Choroid plexus epithelial cell (primary cell): ENCODE data around the gene PBX1.
A peak's percentile ranks its signal among the peaks of the same experiment; 100 is the strongest.

Source experiments
- DNase-seq: peaks from one replicate; pipeline ENCODE4 v3.0.0-alpha.2; 2010; ENCODE audit warnings: low read depth
- H3K4me3 ChIP-seq: 2 replicates; pipeline ENCODE4 v1.5.1; 2011; ENCODE audit warnings: low read depth, mild to moderate bottlenecking, control low read depth, low read length, moderate library complexity
- CTCF ChIP-seq: conservative IDR thresholded peaks from 2 replicates; pipeline ENCODE4 v1.5.1; 2011; ENCODE audit warnings: low read depth, mild to moderate bottlenecking, control low read depth, inconsistent platforms, low read length, moderate library complexity

The PBX1 gene

GRCh38 chr1:164735315-164736052, 176.5 kb downstream of the PBX1 start:
- no peak for TF ChIP-seq CTCF
- H3K4me3 ChIP-seq: no peak overlapping the region
- DNase-seq: peak; percentile 72

GRCh38 chr1:164736137-164736536, 177.2 kb downstream of the PBX1 start:
- H3K4me3 ChIP-seq: no peak overlapping the region
- DNase-seq: no peak
- TF ChIP-seq CTCF: no peak

- no peak for TF ChIP-seq CTCF
- no peak overlapping the region for H3K4me3 ChIP-seq
- no peak for DNase-seq
Observed at GRCh38 chr1:164739189-164739588, 180.2 kb downstream of the PBX1 start.

DNA sequence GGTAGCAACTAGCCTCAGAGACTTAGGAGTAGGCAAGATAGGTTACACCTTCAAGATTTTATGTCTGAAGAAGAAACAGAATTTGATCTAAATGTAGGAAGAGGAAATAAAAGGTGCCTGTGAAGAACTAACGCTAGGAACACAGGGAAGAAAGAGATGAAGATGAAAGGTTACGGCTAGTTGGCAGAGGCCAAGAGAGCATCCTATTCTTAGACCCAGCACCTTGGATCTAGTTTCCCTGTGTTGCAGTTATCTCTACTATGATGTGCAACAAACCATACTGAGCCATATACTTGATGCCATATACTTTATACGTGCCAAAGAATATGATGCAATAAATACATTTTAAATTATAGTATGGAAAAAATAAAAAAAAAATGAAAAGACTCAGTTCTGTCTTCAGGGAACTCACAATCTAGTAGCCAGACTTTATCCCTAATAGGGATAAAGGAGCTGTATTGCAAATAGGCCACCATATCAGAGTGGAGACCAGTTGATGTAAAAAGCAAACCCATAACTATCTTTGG, 181.1 kb downstream of the PBX1 start:
- TF ChIP-seq CTCF: no peak
- DNase-seq: no peak
- H3K4me3 ChIP-seq: no peak overlapping the region

DNA sequence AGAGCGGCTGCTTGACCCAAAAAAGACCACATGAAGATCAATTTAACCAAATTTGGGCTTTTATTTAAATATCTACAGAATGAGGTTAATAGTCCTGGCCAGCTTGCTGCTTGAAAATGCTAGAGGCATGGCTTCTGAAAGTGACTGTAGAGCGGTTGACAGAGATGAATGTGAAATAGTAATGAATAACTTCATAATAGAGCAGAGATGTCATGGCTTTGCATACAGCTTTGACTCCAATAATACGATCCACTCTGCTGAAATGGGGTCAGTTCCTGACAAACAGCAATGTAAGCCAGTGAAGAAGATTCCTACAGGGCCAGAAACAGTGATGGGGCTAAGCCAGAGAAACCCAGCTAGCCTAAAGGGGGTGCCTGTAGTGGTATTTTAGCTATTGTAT, 183.8 kb downstream of the PBX1 start:
- no peak overlapping the region for H3K4me3 ChIP-seq
- DNase-seq: no peak
- TF ChIP-seq CTCF: no peak

DNA sequence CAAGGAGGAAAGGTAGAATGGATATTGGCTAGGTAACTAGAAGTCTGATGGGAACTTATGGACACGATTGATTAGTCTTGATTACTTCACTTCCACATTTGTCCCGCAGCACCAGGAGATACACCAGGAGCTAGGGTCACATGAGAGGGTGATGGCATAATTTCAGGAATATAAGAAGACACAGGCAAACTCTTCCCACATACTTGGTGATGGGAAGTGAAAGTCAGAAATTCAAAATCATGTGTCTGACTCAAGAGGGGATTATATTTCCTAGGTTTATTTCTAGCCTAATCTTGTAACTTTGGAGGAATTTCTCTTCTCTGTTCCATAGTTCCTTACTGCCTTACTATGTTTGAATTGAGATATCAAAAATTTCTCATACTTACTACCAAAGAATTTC, 185.0 kb downstream of the PBX1 start:
- no peak for TF ChIP-seq CTCF
- DNase-seq: no peak

GRCh38 chr1:164745736-164746135, 186.8 kb downstream of the PBX1 start:
- H3K4me3 ChIP-seq: no peak overlapping the region
- DNase-seq: no peak
- no peak for TF ChIP-seq CTCF

More for the DNA sequence above, 185.0 kb downstream of the PBX1 start:
- H3K4me3 ChIP-seq: no peak overlapping the region
